Naive thymus-derived CD8-positive, alpha-beta T cell (primary cell): ENCODE results near the gene PADI2. TPM values are rescaled to one million over a fixed set of nuclear protein-coding genes. Genes with fewer than 3 reads are reported as not detected.

Source experiments
- ATAC-seq, 2 donors: fragments of 150-1000 bp; cut with Tn5 transposase in 1 of 2; sonication (Bioruptor Pico), chemical (Tn5 transposase) in 1 of 2; 1 replicate in 1 of 2; 2 replicates in 1 of 2; pipeline ENCODE4 v1.10.0; 2021; ENCODE audit warnings: mild to moderate bottlenecking in 2 of 2, moderate library complexity in 2 of 2
- POLR2A ChIA-PET: fragments of 350-600 bp; sonication (Branson Sonifier 250); formaldehyde crosslinking; loops from one replicate; lab custom pipeline; 2021; ENCODE audit warnings: antibody characterized with exemption; lab: Charles Lee
- DNase-seq, 10 donors: peaks; one replicate each; pipeline versions ENCODE4 v3.0.0 to v3.0.0-alpha.2; 2020 to 2022
- H3K27ac Mint-ChIP-seq, 10 donors: one replicate each; pipeline ENCODE4 v1.8.0; 2020 to 2022; ENCODE audit warnings: mild to moderate bottlenecking in 10 of 10, mixed read lengths in 10 of 10, moderate library complexity in 4 of 10, inconsistent platforms in 1 of 10
- H3K27me3 Mint-ChIP-seq, 5 donors: one replicate each; pipeline ENCODE4 v1.8.0; 2021 to 2022; ENCODE audit warnings: mixed read lengths in 5 of 5
- H3K36me3 Mint-ChIP-seq, 3 donors: one replicate each; pipeline ENCODE4 v1.8.0; 2020 to 2022; ENCODE audit warnings: mixed read lengths in 3 of 3, mild to moderate bottlenecking in 2 of 3, inconsistent platforms in 1 of 3
- H3K4me1 Mint-ChIP-seq, 4 donors: one replicate each; pipeline ENCODE4 v1.8.0; 2021 to 2022; ENCODE audit warnings: mixed read lengths in 4 of 4
- H3K4me3 Mint-ChIP-seq, 10 donors: one replicate each; pipeline ENCODE4 v1.8.0; 2020 to 2022; ENCODE audit warnings: mild to moderate bottlenecking in 10 of 10, mixed read lengths in 10 of 10, moderate library complexity in 6 of 10, inconsistent platforms in 1 of 10
- H3K9me3 Mint-ChIP-seq, 9 donors: one replicate each; pipeline ENCODE4 v1.8.0; 2020 to 2022; ENCODE audit warnings: mixed read lengths in 9 of 9, mild to moderate bottlenecking in 3 of 9, inconsistent platforms in 1 of 9, moderate library complexity in 1 of 9
- polyA plus RNA-seq, 3 donors: library from polyadenylated mRNA; unstranded; fragments of 300-500 nt; fragmentation: Illumina TruSeq; gene quantifications; one replicate each; pipeline ENCODE4 v1.2.3, GENCODE V29; 2021
- total RNA-seq, 8 experiments: library from RNA in 2 of 8; stranded (reverse) in 2 of 8; gene quantifications; one replicate each; pipeline ENCODE4 v1.2.3 and lab custom pipeline; 2021 to 2026

Gene PADI2
- total and polyA plus RNA-seq, 5 experiments from 2014 or later = 0.06 TPM; not detected in 4

DNA sequence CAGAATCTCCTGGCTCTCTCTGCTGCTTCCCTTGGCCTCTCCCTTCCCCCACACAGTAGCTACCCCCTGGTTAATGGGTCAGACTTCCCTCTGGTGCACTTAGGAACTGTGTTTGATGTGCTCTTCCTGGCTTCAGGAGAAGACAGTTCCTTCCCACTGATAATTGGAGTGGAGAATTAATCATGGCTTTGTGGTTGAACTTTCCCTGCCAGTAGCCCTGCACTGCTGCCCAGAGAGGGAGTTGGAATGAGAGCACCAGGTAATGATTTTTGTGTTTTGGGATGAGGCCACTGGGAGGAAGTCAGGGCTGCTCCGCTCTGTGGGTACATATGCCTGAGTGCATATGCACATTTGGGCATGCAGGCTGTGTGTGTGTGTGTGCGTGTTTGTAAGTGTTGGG lies 39.7 kb upstream of the PADI2 start:
- Mint-ChIP-seq H3K27ac (no peak overlapping the region), H3K9me3 (peaks cover 0 to 42% (median 30%) of the 10 kb centered on the region in 9 donors), H3K4me1 (no peaks in the 10 kb centered on the region), H3K36me3 (peaks cover 0 to 24% (median 23%) of the 10 kb centered on the region in 3 donors), H3K4me3 (no peak overlapping the region), H3K27me3 (peaks cover 9 to 31% (median 9%) of the 10 kb centered on the region in 5 donors)
- POLR2A ChIA-PET = no interaction called here
- no peak for DNase-seq
- ATAC-seq = no peak

GRCh38 chr1:17156108-17156507 lies 36.9 kb upstream of the PADI2 start:
- Mint-ChIP-seq H3K4me3 (no peak overlapping the region), H3K9me3 (peaks cover 0 to 69% (median 45%) of the 10 kb centered on the region in 9 donors), H3K36me3 (peaks cover 5 to 43% (median 33%) of the 10 kb centered on the region in 3 donors), H3K27me3 (peaks cover 24 to 46% (median 28%) of the 10 kb centered on the region in 5 donors), H3K4me1 (no peaks in the 10 kb centered on the region), H3K27ac (no peak overlapping the region)
- ATAC-seq (no peak), DNase-seq (no peak)
- POLR2A ChIA-PET = no interaction called here

- peaks cover 0 to 73% (median 49%) of the 10 kb centered on the region in 9 donors for H3K9me3 Mint-ChIP-seq
- DNase-seq (no peak), ATAC-seq (no peak)
- H3K4me3 Mint-ChIP-seq = no peak overlapping the region
- peaks cover 5 to 46% (median 33%) of the 10 kb centered on the region in 3 donors for H3K36me3 Mint-ChIP-seq
- POLR2A ChIA-PET = no interaction called here
- H3K27me3 Mint-ChIP-seq = peaks cover 28 to 50% (median 33%) of the 10 kb centered on the region in 5 donors
- no peak overlapping the region for H3K27ac Mint-ChIP-seq
- no peaks in the 10 kb centered on the region for H3K4me1 Mint-ChIP-seq
Measured at GRCh38 chr1:17155257-17155920, 36.1 kb upstream of the PADI2 start.

DNA sequence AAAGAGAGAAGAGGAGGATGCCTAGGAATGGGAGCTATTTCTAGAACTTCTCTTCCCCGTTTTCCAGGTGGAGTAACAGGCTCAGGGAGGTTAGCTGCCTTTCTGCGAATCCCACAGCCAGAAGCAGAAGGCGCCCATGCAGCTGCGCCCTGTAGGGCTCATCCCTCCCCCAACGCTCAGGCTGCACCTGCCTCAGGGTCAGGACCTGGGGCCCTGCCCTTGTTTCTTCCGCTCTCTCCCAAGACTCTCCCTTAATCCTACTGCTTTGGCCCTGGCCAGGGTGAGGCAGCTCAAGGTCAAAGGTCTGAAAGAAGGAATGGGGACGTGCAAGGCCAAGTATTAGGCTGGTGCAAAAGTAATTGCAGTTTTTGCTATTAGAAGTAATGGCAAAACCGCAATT lies 30.5 kb upstream of the PADI2 start:
- ATAC-seq = no peak
- DNase-seq = no peak
- H3K4me1 Mint-ChIP-seq = no peaks in the 10 kb centered on the region
- H3K27ac Mint-ChIP-seq = no peak overlapping the region
- POLR2A ChIA-PET = no interaction called here
- H3K36me3 Mint-ChIP-seq = peaks cover 5 to 30% (median 18%) of the 10 kb centered on the region in 3 donors
- H3K27me3 Mint-ChIP-seq = peaks cover 35 to 52% (median 39%) of the 10 kb centered on the region in 5 donors
- no peak overlapping the region for H3K4me3 Mint-ChIP-seq
- H3K9me3 Mint-ChIP-seq = peaks cover 0 to 39% (median 27%) of the 10 kb centered on the region in 9 donors

DNA sequence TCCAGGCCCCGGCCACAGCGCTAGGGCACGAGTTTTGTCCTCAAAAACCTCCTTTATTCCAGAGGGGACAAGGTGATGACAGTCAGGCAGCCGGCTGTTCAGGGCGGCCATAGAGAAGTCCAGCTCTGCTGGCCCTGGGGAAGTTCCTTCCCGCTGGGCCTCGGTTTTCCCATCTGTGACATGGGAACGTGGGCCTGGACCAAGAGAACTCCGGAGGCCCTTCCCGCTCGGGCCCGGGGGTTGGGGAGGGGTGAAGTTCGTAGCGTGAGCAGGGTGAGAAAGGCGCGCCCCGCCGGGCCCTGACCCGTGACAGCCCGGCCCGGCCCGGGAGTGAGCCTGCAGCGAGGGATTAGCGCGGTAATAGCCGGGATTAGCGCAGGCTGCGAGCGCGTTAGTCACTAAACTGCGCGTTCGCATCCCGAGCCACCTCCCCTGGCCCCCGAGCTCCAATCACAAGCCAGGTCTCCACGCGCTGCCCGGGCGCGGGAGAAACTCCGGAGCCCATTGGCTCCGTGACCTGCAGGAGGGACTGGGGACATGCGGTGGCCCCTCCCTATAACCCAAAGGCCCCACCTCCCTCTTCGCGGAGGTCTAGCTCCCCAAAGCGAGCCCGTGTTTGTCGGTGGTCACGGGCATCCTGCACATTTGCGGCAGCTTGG lies 29.8 kb upstream of the PADI2 start:
- DNase-seq = no peak
- Mint-ChIP-seq H3K4me3 (no peak overlapping the region), H3K9me3 (peaks cover 0 to 32% (median 20%) of the 10 kb centered on the region in 9 donors), H3K4me1 (no peaks in the 10 kb centered on the region), H3K27ac (no peak overlapping the region), H3K36me3 (peaks cover 5 to 23% (median 11%) of the 10 kb centered on the region in 3 donors), H3K27me3 (peaks cover 28 to 46% (median 33%) of the 10 kb centered on the region in 5 donors)
- no peak for ATAC-seq
- POLR2A ChIA-PET = no interaction called here

GRCh38 chr1:17145648-17146047 lies 26.4 kb upstream of the PADI2 start:
- POLR2A ChIA-PET = no interaction called here
- no peak for ATAC-seq
- peaks cover 0 to 5% (median 0%) of the 10 kb centered on the region in 9 donors for H3K9me3 Mint-ChIP-seq
- no peaks in the 10 kb centered on the region for H3K4me1 Mint-ChIP-seq
- no peak overlapping the region for H3K4me3 Mint-ChIP-seq
- DNase-seq = no peak
- H3K27me3 Mint-ChIP-seq = peaks cover 11 to 23% (median 13%) of the 10 kb centered on the region in 5 donors
- H3K36me3 Mint-ChIP-seq = no peaks in the 10 kb centered on the region
- no peak overlapping the region for H3K27ac Mint-ChIP-seq

DNA sequence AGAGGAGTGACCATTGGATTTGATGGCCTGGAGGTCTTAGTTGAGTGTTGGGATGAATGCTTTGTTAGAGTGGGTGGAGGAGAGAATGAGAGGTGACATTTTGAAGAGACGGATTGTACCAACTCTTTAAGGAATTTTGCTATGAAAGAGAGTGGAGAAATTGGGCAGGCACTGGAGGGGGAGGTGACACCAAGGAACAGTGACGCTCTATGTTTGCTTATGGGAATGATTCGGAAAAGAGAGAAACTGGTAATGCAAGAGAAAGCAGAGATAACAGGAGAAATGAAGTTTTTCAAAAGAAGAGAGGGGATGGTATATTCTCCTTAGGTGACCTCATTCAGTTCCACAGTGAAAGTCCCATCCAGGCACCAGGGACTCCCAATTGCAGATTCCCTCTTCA lies 24.5 kb upstream of the PADI2 start:
- no peak overlapping the region for H3K27ac Mint-ChIP-seq
- no peak overlapping the region for H3K4me3 Mint-ChIP-seq
- H3K27me3 Mint-ChIP-seq = peaks cover 7 to 13% (median 11%) of the 10 kb centered on the region in 5 donors
- ATAC-seq (no peak), DNase-seq (no peak)
- H3K9me3 Mint-ChIP-seq = peaks cover 0 to 3% (median 0%) of the 10 kb centered on the region in 9 donors
- POLR2A ChIA-PET = no interaction called here
- no peaks in the 10 kb centered on the region for H3K4me1 Mint-ChIP-seq
- no peaks in the 10 kb centered on the region for H3K36me3 Mint-ChIP-seq

DNA sequence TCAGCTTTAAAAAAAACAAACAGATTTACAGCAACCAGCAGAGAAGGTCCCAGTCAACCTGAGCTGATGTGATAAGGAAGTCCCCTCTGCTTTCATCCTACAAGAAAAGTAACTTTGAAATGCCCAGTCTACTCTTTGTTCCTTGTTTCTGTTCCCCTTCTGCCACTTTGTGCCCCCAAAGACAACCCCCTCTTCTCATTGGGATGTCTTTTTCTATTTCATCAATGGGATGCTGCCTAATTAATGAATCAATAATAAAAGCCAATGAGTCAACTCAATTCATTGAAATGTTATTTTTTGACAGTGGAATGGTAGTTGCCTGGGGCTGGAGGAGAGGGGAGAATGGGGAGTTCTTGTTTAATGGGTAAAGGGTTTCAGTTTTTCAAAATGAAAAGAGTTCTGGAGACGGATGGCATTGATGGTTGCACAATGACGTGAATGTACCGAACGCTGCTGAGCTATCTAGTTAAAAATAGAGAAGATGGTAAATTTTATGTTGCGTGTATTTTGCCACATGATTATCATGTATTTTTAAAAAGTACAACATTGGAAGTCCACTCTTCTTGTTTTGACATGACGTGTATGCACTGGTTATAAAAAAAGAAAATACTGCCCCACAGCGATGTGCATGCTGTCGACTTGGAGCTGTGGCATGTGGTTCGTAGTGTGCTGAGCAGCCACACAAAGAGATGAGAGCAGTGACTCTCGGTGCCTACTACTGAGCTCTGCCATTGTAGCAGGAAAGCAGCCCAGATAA lies 22.4 kb upstream of the PADI2 start:
- peaks cover 0 to 3% (median 0%) of the 10 kb centered on the region in 9 donors for H3K9me3 Mint-ChIP-seq
- no peak overlapping the region for H3K4me3 Mint-ChIP-seq
- DNase-seq (no peak), ATAC-seq (no peak)
- peaks cover 4 to 18% (median 16%) of the 10 kb centered on the region in 5 donors for H3K27me3 Mint-ChIP-seq
- peaks cover 0 to 2% (median 0%) of the 10 kb centered on the region in 4 donors for H3K4me1 Mint-ChIP-seq
- no peak overlapping the region for H3K27ac Mint-ChIP-seq
- POLR2A ChIA-PET = no interaction called here
- H3K36me3 Mint-ChIP-seq = no peaks in the 10 kb centered on the region

DNA sequence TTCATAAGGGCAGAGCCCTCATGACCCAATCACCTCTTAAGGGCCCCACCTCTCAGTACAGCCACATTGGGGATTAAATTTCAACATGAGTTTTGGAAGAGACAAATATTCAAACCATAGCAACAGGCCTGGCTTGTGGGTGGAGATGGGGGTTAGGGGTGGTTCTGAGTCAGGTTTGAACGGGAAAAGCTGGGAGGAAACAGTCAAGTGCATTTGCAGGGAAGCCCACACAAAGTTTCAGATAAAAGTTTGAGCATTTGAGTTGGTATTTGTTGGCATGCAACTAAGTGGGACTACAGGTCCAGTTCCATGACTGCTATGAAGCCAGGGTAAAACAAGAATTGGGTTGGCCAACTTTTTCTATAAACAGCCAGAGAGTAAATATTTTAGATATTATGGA lies 21.0 kb upstream of the PADI2 start:
- POLR2A ChIA-PET = no interaction called here
- Mint-ChIP-seq H3K27ac (no peak overlapping the region), H3K4me3 (no peak overlapping the region), H3K36me3 (no peaks in the 10 kb centered on the region), H3K27me3 (peaks cover 4 to 29% (median 24%) of the 10 kb centered on the region in 5 donors), H3K4me1 (peaks cover 0 to 2% (median 0%) of the 10 kb centered on the region in 4 donors), H3K9me3 (peaks cover 0 to 3% (median 0%) of the 10 kb centered on the region in 9 donors)
- ATAC-seq (no peak), DNase-seq (no peak)

DNA sequence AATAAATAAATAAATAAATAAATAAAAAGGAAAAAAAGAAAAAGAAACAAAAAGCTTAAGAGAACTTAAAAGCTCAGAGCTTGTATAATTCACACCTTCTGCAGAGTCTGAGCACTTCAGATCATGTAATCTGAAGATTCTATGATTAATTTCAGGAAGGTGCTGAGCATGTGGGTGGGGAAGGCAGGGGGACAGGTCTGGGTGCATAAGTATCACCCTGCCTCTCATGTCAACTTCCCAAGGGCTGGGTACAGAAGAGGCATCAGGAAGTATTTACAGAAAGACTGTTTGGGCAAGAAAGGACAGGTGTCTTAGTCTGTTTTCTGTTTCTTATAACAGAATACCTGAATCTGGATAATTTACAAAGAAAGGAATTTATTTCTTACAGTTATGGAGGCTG lies 20.4 kb upstream of the PADI2 start:
- H3K27me3 Mint-ChIP-seq = peaks cover 6 to 35% (median 24%) of the 10 kb centered on the region in 5 donors
- peaks cover 0 to 3% (median 0%) of the 10 kb centered on the region in 9 donors for H3K9me3 Mint-ChIP-seq
- ATAC-seq = no peak
- H3K4me1 Mint-ChIP-seq = peaks cover 0 to 2% (median 0%) of the 10 kb centered on the region in 4 donors
- no peaks in the 10 kb centered on the region for H3K36me3 Mint-ChIP-seq
- POLR2A ChIA-PET = no interaction called here
- no peak overlapping the region for H3K4me3 Mint-ChIP-seq
- no peak overlapping the region for H3K27ac Mint-ChIP-seq
- no peak for DNase-seq

DNA sequence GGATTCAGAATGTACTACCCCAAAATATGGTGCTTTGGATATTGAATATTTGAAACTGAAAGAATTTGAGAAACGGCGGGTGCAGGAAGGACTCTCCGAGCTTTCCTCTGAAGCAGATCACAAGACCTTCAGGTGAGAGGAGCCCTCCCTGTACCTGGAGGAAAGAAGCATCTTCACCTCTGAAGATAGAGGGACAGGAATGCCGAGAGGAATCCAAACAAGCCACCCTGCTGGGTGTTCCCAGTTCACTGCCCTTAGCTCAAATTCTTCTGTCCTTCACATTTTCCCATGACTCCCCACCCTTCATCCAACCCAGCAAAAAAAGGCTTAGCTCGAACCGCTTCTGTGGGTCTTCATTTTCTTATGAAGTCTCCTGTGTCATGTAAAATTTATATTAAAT lies 18.2 kb upstream of the PADI2 start:
- peaks cover 9 to 40% (median 27%) of the 10 kb centered on the region in 5 donors for H3K27me3 Mint-ChIP-seq
- POLR2A ChIA-PET = no interaction called here
- no peak for DNase-seq
- ATAC-seq = no peak
- no peaks in the 10 kb centered on the region for H3K36me3 Mint-ChIP-seq
- H3K4me1 Mint-ChIP-seq = peaks cover 0 to 2% (median 0%) of the 10 kb centered on the region in 4 donors
- no peak overlapping the region for H3K27ac Mint-ChIP-seq
- H3K9me3 Mint-ChIP-seq = no peaks in the 10 kb centered on the region
- H3K4me3 Mint-ChIP-seq = no peak overlapping the region

- no peak for DNase-seq
- no peak overlapping the region for H3K4me3 Mint-ChIP-seq
- H3K4me1 Mint-ChIP-seq = peaks cover 0 to 2% (median 0%) of the 10 kb centered on the region in 4 donors
- POLR2A ChIA-PET = no interaction called here
- H3K9me3 Mint-ChIP-seq = no peaks in the 10 kb centered on the region
- H3K36me3 Mint-ChIP-seq = no peaks in the 10 kb centered on the region
- no peak overlapping the region for H3K27ac Mint-ChIP-seq
- peaks cover 9 to 40% (median 27%) of the 10 kb centered on the region in 5 donors for H3K27me3 Mint-ChIP-seq
- no peak for ATAC-seq
Measured at GRCh38 chr1:17136936-17137335, 17.7 kb upstream of the PADI2 start.

DNA sequence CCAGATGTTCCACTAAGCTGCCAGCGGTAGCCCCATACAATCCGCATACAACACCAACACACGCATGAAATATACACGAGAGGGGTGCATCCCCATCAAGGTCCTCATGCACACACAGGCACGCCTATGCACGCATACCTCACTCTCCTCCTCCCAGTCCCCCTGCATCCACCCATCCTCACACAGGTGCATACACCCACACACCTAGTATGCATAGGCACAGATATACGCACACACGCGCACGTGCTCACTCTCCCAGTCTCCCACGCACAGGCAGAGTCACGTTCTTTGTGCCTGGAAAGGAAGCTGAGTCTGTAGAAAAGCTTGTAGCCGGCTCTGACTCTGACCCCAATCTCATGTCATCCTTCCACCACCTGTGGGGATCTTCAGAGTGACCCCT lies 16.9 kb upstream of the PADI2 start:
- ATAC-seq (no peak), DNase-seq (no peak)
- Mint-ChIP-seq H3K4me3 (no peak overlapping the region), H3K36me3 (no peaks in the 10 kb centered on the region), H3K4me1 (peaks cover 0 to 2% (median 0%) of the 10 kb centered on the region in 4 donors), H3K9me3 (no peaks in the 10 kb centered on the region), H3K27me3 (peaks cover 9 to 40% (median 23%) of the 10 kb centered on the region in 5 donors), H3K27ac (no peak overlapping the region)
- POLR2A ChIA-PET = no interaction called here
